K562 (cell line): ENCODE data around the gene FOXS1. TPM values are rescaled to one million over a fixed set of nuclear protein-coding genes. Genes with fewer than 3 reads are reported as not detected.

Experiments used
- ATAC-seq: fragments of 200-7000 bp; cut with Tn5 transposase; 3 replicates; pipeline ENCODE4 v1.9.1; 2020; ENCODE audit warnings: moderate library complexity
- BruUV-seq: library from RNA; stranded (reverse); fragments of 400-500 nt; replicated peaks from 2 replicates; lab custom pipeline; 2021; lab: Mats Ljungman, UMichigan
- CTCF ChIA-PET: fragments of 300-600 bp; formaldehyde crosslinking; extraction: SDS; loops from one replicate; lab custom pipeline; 2021; ENCODE audit warnings: low intra/inter-chr PET ratio; lab: Yijun Ruan, JAX
- POLR2A ChIA-PET: fragments of 300-600, 350-650 bp; sonication (Branson Sonifier 250); formaldehyde crosslinking; extraction: SDS; loops from one replicate; lab custom pipeline; 2021; ENCODE audit warnings: antibody characterized with exemption, inconsistent platforms; lab: Yijun Ruan, JAX
- DNase-seq, 4 experiments: peaks; one replicate each; pipeline versions ENCODE4 v3.0.0 to v3.0.0-alpha.2; 2011 to 2018; ENCODE audit warnings: low spot score in 3 of 4, mixed read lengths in 3 of 4; ENCODE audit errors: extremely low read depth in 1 of 4
- FAIRE-seq: peaks from 2 replicates; lab custom pipeline; 2011; peaks lifted over from hg19 to GRCh38; lab: Jason Lieb, UNC
- H2AFZ ChIP-seq: 2 replicates; pipeline ENCODE4 v1.6.0; 2011; ENCODE audit warnings: low read depth, low read length, control low read depth, inconsistent platforms
- H3K27ac ChIP-seq: fragments of 200-600 bp; 3 replicates; pipeline ENCODE4 v1.8.0; 2011; ENCODE audit warnings: low read depth, mild to moderate bottlenecking, control low read depth, inconsistent platforms, low read length, moderate library complexity, mixed read lengths; ENCODE audit errors: extremely low read depth
- H3K27me3 ChIP-seq, 2 experiments: fragments of 300-600 bp in 1 of 2; 2 replicates in 1 of 2; 3 replicates in 1 of 2; pipeline versions ENCODE4 v1.6.0 to v1.8.0; 2011; ENCODE audit warnings: inconsistent platforms in 2 of 2, low read length in 2 of 2, mild to moderate bottlenecking in 1 of 2, mixed read lengths in 1 of 2, moderate library complexity in 1 of 2; ENCODE audit not compliant: control insufficient read depth in 2 of 2, insufficient read depth in 2 of 2
- H3K36me3 ChIP-seq: fragments of 300-600 bp; 3 replicates; pipeline ENCODE4 v1.8.0; 2011; ENCODE audit warnings: mild to moderate bottlenecking, low read length, inconsistent platforms; ENCODE audit not compliant: control insufficient read depth, insufficient read depth
- H3K4me1 ChIP-seq, 2 experiments: fragments of 200-600 bp in 1 of 2; replicated peaks in 1 of 2; 2 replicates in 1 of 2; 3 replicates in 1 of 2; pipeline versions ENCODE4 v1.5.1 to v1.8.0; 2011; ENCODE audit warnings: inconsistent platforms in 2 of 2, low read length in 2 of 2, mild to moderate bottlenecking in 1 of 2, mixed read lengths in 1 of 2, moderate library complexity in 1 of 2; ENCODE audit not compliant: control insufficient read depth in 2 of 2, insufficient read depth in 2 of 2
- H3K4me2 ChIP-seq: 2 replicates; pipeline ENCODE4 v1.6.1; 2011; ENCODE audit warnings: low read length, control low read depth, inconsistent platforms, mixed read lengths; ENCODE audit not compliant: insufficient read depth
- H3K4me3 ChIP-seq: fragments of 200-600 bp; sonication (generic), shearing (Covaris generic); 2 replicates; pipeline ENCODE4 v1.5.1; 2016; ENCODE audit warnings: control low read depth, inconsistent platforms
- H3K79me2 ChIP-seq: fragments of 200-600 bp; 3 replicates; pipeline ENCODE4 v1.8.0; 2011; ENCODE audit warnings: low read length, inconsistent platforms; ENCODE audit not compliant: control insufficient read depth, insufficient read depth
- H3K9ac ChIP-seq, 2 experiments: 2 replicates each; pipeline versions ENCODE4 v1.6.0 to v1.6.1; 2011; ENCODE audit warnings: low read depth in 2 of 2, low read length in 2 of 2, control low read depth in 1 of 2, inconsistent platforms in 1 of 2, mild to moderate bottlenecking in 1 of 2, mixed read lengths in 1 of 2; ENCODE audit not compliant: insufficient read depth in 1 of 2
- H3K9me1 ChIP-seq: one replicate; pipeline ENCODE4 v1.6.0; 2011; ENCODE audit warnings: inconsistent platforms, mild to moderate bottlenecking, low read length, moderate library complexity; ENCODE audit not compliant: control insufficient read depth, insufficient read depth
- H3K9me3 ChIP-seq: replicated peaks from 2 replicates; pipeline ENCODE4 v1.5.1; 2011; ENCODE audit warnings: low read depth, low read length, inconsistent platforms; ENCODE audit not compliant: control insufficient read depth, insufficient read depth
- H4K20me1 ChIP-seq: replicated peaks from 2 replicates; pipeline ENCODE4 v1.6.1; 2011; ENCODE audit warnings: low read length, inconsistent platforms, mixed read lengths; ENCODE audit not compliant: control insufficient read depth, insufficient read depth
- ARHGAP35 ChIP-seq: fragments of 450-650 bp; IDR thresholded peaks from 2 replicates; pipeline ENCODE4 v1.6.1; 2018; ENCODE audit not compliant: partially characterized antibody
- REST ChIP-seq, 2 experiments: fragments of 450-650 bp; formaldehyde crosslinking in 1 of 2; IDR thresholded peaks; 2 replicates each; pipeline versions ENCODE4 v1.4.0 to v1.6.1; 2014 to 2020; ENCODE audit warnings: mild to moderate bottlenecking in 2 of 2, borderline replicate concordance in 1 of 2, low read depth in 1 of 2
- RNF219 ChIP-seq: fragments of 250-450 bp; sonication (Bioruptor Pico); IDR thresholded peaks from 2 replicates; pipeline ENCODE4 v1.5.0; 2022; ENCODE audit warnings: mild to moderate bottlenecking
- SAFB2 ChIP-seq: fragments of 200-400 bp; formaldehyde crosslinking; IDR thresholded peaks from 2 replicates; pipeline ENCODE4 v1.6.1; 2018; ENCODE audit warnings: borderline replicate concordance, low read length, low read depth, moderate library complexity; ENCODE audit not compliant: severe bottlenecking
- ZNF134 ChIP-seq: fragments of 250-450 bp; sonication (Bioruptor Pico); conservative IDR thresholded peaks from 2 replicates; pipeline ENCODE4 v1.4.0; 2020
- ZNF586 ChIP-seq: fragments of 450-650 bp; formaldehyde crosslinking; conservative IDR thresholded peaks from 2 replicates; pipeline ENCODE4 v1.4.0; 2020; ENCODE audit warnings: mild to moderate bottlenecking, moderate library complexity
- ZNF778 ChIP-seq: fragments of 450-650 bp; formaldehyde crosslinking; IDR thresholded peaks from 2 replicates; pipeline ENCODE4 v1.4.0; 2020; ENCODE audit warnings: mild to moderate bottlenecking, moderate library complexity
- WGBS: fragments of 100-300 bp; shearing (Covaris generic); methylation state at CpG from one replicate; pipeline ENCODE4 v1.1.6; 2016; ENCODE audit warnings: low coverage, mixed read lengths; ENCODE audit not compliant: insufficient coverage; ENCODE audit errors: missing lambda C conversion rate; 5-methylcytosine and 5-hydroxymethylcytosine counted together
- in situ Hi-C: fragments of 300-500 bp; cut with MboI; formaldehyde crosslinking; loops from 4 replicates; pipeline ENCODE4 v1.15.0; 2018; ENCODE audit warnings: inconsistent platforms, mixed read lengths
- intact Hi-C: fragments of 100-400 bp; cut with micrococcal nuclease; formaldehyde crosslinking; loops from 2 replicates; pipeline ENCODE4 v1.14.2; 2022
- polyA plus RNA-seq, 8 experiments: library from polyadenylated mRNA; depleted of rRNA in 4 of 8; stranded (reverse) in 5 of 8; unstranded in 3 of 8; fragments of >200 nt; fragmentation: Nextera tagmentation in 2 of 8; fragmentation: Illumina TruSeq in 1 of 8; extraction: Ambion mirVana in 2 of 8; extraction: Trizol in 1 of 8; gene quantifications; 2 replicates each; pipeline versions ENCODE4 v1.2.1 to v1.2.3, GENCODE V29; 2011 to 2014; ENCODE audit warnings: inconsistent platforms in 1 of 8, missing spikeins in 1 of 8
- total RNA-seq, 7 experiments: library from RNA; depleted of rRNA in 6 of 7; stranded (reverse); fragments of >200 nt in 6 of 7; fragmentation: Illumina TruSeq in 2 of 7; extraction: Trizol in 2 of 7; gene quantifications; 2 replicates each; pipeline versions ENCODE4 v1.2.1 to v1.2.3, GENCODE V29; 2011 to 2021; ENCODE audit warnings: low replicate concordance in 1 of 7

The FOXS1 gene
- total and polyA plus RNA-seq, 9 of the 15 experiments (the other 6 are each of a cell fraction or from before 2014, with no cell fraction given): not detected

- no peak for TF ChIP-seq RNF219
These were observed 4.2 kb downstream of the FOXS1 start (continued) for GRCh38 chr20:31840906-31841816.

GRCh38 chr20:31839782-31840487 is 5.5 kb downstream of the FOXS1 start:
- H3K4me3 ChIP-seq: no peak overlapping the region
- DNase-seq (peak in 1 of 4 experiments; percentile 16), FAIRE-seq (no peak), ATAC-seq (no peak)
- no peaks in the 10 kb centered on the region; a peak in 1 of 5 replicates for H3K27me3 ChIP-seq
- H4K20me1 ChIP-seq: 0 out of 2 replicates have a peak, but pooled peaks cover 6% of the 10 kb centered on the region
- POLR2A ChIA-PET: interaction anchor here (0.5 to 1.5 kb wide), 2 partner anchors 13 to 276 kb away, joined by 3 to 4 read pairs; no protein-coding TSS in a partner anchor
- H3K27ac ChIP-seq: no peak overlapping the region
- H3K9me1 ChIP-seq: no peaks in the 10 kb centered on the region
- intact Hi-C loops (loop anchor here (5.0 kb wide), 1 partner anchor 278 kb away; no protein-coding TSS in a partner anchor), in situ Hi-C loops (loop anchor here (25.0 kb wide), 1 partner anchor 822 kb away; the partner anchor contains the start of gene C20orf203)
- CTCF ChIA-PET: no interaction called here
- no TSS peak for BruUV-seq
- no peak overlapping the region for H3K4me2 ChIP-seq
- 30% methylated on average over 5 of the region's 5 CpGs for WGBS
- H3K9ac ChIP-seq: no peak overlapping the region
- H3K79me2 ChIP-seq: no peaks in the 10 kb centered on the region
- H2AFZ ChIP-seq: no peak overlapping the region
- no peaks in the 10 kb centered on the region for H3K9me3 ChIP-seq
- peaks cover 35 to 52% of the 10 kb centered on the region in 2 experiments for H3K4me1 ChIP-seq
- no peaks in the 10 kb centered on the region for H3K36me3 ChIP-seq
- no peak for TF ChIP-seq SAFB2
- TF ChIP-seq REST (IDR thresholded peaks at IDR 0.05; ENCODE audit: borderline replicate concordance): no peak
- TF ChIP-seq REST (CRISPR knock-in tag; IDR thresholded peaks at IDR 0.05; ENCODE audit: low read depth): no peak
- TF ChIP-seq ZNF134 (CRISPR knock-in tag): no peak
- no peak for TF ChIP-seq ZNF778 (CRISPR knock-in tag)
- no peak for TF ChIP-seq ZNF586 (CRISPR knock-in tag)
- no peak for TF ChIP-seq ARHGAP35
